A549 (cell line): Measurements from ENCODE around the gene STAMBP. TPM values are rescaled to one million over a fixed set of nuclear protein-coding genes. Genes with fewer than 3 reads are reported as not detected.

Experiments
- ATAC-seq, 2 experiments: fragments of 200-7000 bp in 1 of 2; fragments of >200 bp in 1 of 2; cut with Nextera tagmentation in 1 of 2; cut with Tn5 transposase in 1 of 2; 3 replicates each; pipeline versions ENCODE4 v1.8.0 to v1.9.1; 2018 to 2020; ENCODE audit warnings: mild to moderate bottlenecking in 1 of 2, moderate library complexity in 1 of 2
- CTCF ChIA-PET: fragments of 300-600 bp; sonication (Branson Sonifier 250); formaldehyde crosslinking; extraction: SDS; loops from one replicate; lab custom pipeline; 2021; ENCODE audit warnings: antibody characterized with exemption, inconsistent platforms; lab: Yijun Ruan, JAX
- POLR2A ChIA-PET: fragments of 350-600 bp; formaldehyde crosslinking; extraction: SDS; loops from one replicate; lab custom pipeline; 2021; ENCODE audit warnings: antibody characterized with exemption, inconsistent platforms; lab: Yijun Ruan, JAX
- DNase-seq, 2 experiments: peaks; one replicate each; pipeline versions ENCODE4 v3.0.0 to v3.0.0-alpha.2; 2011 to 2016; ENCODE audit warnings: low read depth in 1 of 2, low spot score in 1 of 2
- FAIRE-seq: peaks from 2 replicates; lab custom pipeline; 2011; peaks lifted over from hg19 to GRCh38; lab: Jason Lieb, UNC
- H3K27ac ChIP-seq, 2 experiments: fragments of >200 bp; sonication (Bioruptor Twin); formaldehyde crosslinking; 3 replicates each; pipeline ENCODE4 v1.5.1; 2016 to 2017
- H3K4me1 ChIP-seq: fragments of >200 bp; sonication (Bioruptor Twin); formaldehyde crosslinking; 3 replicates; pipeline ENCODE4 v1.6.1; 2016
- H3K4me2 ChIP-seq: fragments of >200 bp; sonication (Bioruptor Twin); formaldehyde crosslinking; 3 replicates; pipeline ENCODE4 v1.6.1; 2016
- H3K4me3 ChIP-seq: fragments of >200 bp; sonication (Bioruptor Twin); formaldehyde crosslinking; 3 replicates; pipeline ENCODE4 v1.5.1; 2016
- H3K9me3 ChIP-seq: fragments of >200 bp; sonication (Bioruptor Twin); formaldehyde crosslinking; 3 replicates; pipeline ENCODE4 v1.6.1; 2016
- BHLHE40 ChIP-seq: IDR thresholded peaks from 2 replicates; pipeline ENCODE4 v1.6.1; 2012; ENCODE audit warnings: low read depth, low read length, inconsistent platforms
- CEBPB ChIP-seq, 2 experiments: fragments of >200 bp in 1 of 2; sonication (Bioruptor Twin) in 1 of 2; formaldehyde crosslinking in 1 of 2; IDR thresholded peaks; 2 replicates each; pipeline ENCODE4 v1.6.1; 2012 to 2016
- EHMT2 ChIP-seq: fragments of 200-600 bp; sonication (generic); IDR thresholded peaks from 2 replicates; pipeline ENCODE4 v1.6.1; 2016; ENCODE audit warnings: antibody characterized with exemption, low read depth, mild to moderate bottlenecking, moderate library complexity
- GATA3 ChIP-seq: IDR thresholded peaks from 2 replicates; pipeline ENCODE4 v1.6.1; 2012; ENCODE audit warnings: borderline replicate concordance
- HOXB13 ChIP-seq: fragments of 250-450 bp; sonication (Bioruptor Pico); IDR thresholded peaks from 2 replicates; pipeline ENCODE4 v1.5.0; 2020; ENCODE audit warnings: low read depth, mild to moderate bottlenecking, moderate library complexity
- MAZ ChIP-seq: fragments of 150-350 bp; IDR thresholded peaks from 2 replicates; pipeline ENCODE4 v1.6.1; 2014; ENCODE audit warnings: antibody characterized with exemption, low read depth, low read length, borderline replicate concordance
- MYC ChIP-seq: IDR thresholded peaks from 2 replicates; pipeline ENCODE4 v1.6.1; 2012; ENCODE audit warnings: mild to moderate bottlenecking, inconsistent platforms, low read length, improper control_type of control experiment, borderline replicate concordance
- NFE2L2 ChIP-seq: fragments of 150-350 bp; conservative IDR thresholded peaks from 2 replicates; pipeline ENCODE4 v1.6.1; 2014; ENCODE audit warnings: low read length
- PHF8 ChIP-seq: fragments of 200-600 bp; sonication (generic); IDR thresholded peaks from 2 replicates; pipeline ENCODE4 v1.6.1; 2016; ENCODE audit warnings: low read depth, mild to moderate bottlenecking, antibody characterized with exemption, moderate library complexity, borderline replicate concordance
- RAD21 ChIP-seq, 2 experiments: fragments of >200 bp in 1 of 2; sonication (Bioruptor Twin) in 1 of 2; formaldehyde crosslinking in 1 of 2; IDR thresholded peaks in 1 of 2; conservative IDR thresholded peaks in 1 of 2; 2 replicates in 1 of 2; 3 replicates in 1 of 2; pipeline ENCODE4 v1.6.1; 2012 to 2018; ENCODE audit warnings: inconsistent platforms in 1 of 2
- RARB ChIP-seq: fragments of 250-450 bp; sonication (Bioruptor Pico); IDR thresholded peaks from 2 replicates; pipeline ENCODE4 v1.8.0; 2021; ENCODE audit warnings: mild to moderate bottlenecking, moderate library complexity
- WGBS: methylation state at CpG from one replicate; pipeline ENCODE4 v1.1.6; 2017; ENCODE audit errors: missing lambda C conversion rate; 5-methylcytosine and 5-hydroxymethylcytosine counted together
- polyA plus RNA-seq, 4 experiments: library from polyadenylated mRNA; depleted of rRNA in 3 of 4; stranded (reverse); fragments of >200 nt; fragmentation: RNase III in 1 of 4; extraction: RNeasy Plus Mini Kit Qiagen cat#74134 plus additional on column Dnase treatment in 1 of 4; gene quantifications; 2 replicates in 3 of 4; 3 replicates in 1 of 4; pipeline ENCODE4 v1.2.3, GENCODE V29; 2011 to 2017
- TF ChIP-seq, protein P1 (sequence below): IDR thresholded peaks from 2 replicates; pipeline ENCODE4 v1.6.1; 2012; ENCODE audit warnings: low read depth, borderline replicate concordance
- TF ChIP-seq, protein P2 (sequence below): fragments of 200-600 bp; sonication (generic); IDR thresholded peaks from 2 replicates; pipeline ENCODE4 v1.6.1; 2016; ENCODE audit warnings: antibody characterized with exemption, mild to moderate bottlenecking, moderate library complexity
- TF ChIP-seq, protein P3 (sequence below): fragments of >200 bp; sonication (Bioruptor Twin); formaldehyde crosslinking; IDR thresholded peaks from 3 replicates; pipeline ENCODE4 v1.5.1; 2016
- TF ChIP-seq, protein P4 (sequence below): fragments of 150-350 bp; IDR thresholded peaks from 2 replicates; pipeline ENCODE4 v1.6.1; 2014; ENCODE audit warnings: low read depth, mild to moderate bottlenecking, low read length
- TF ChIP-seq, protein P5 (sequence below): fragments of >200 bp; sonication (Bioruptor Twin); formaldehyde crosslinking; IDR thresholded peaks from 2 replicates; pipeline ENCODE4 v1.6.1; 2016

Gene STAMBP
- polyA plus RNA-seq, 2 of the 4 experiments (the other 2 are of a cell fraction) = 44.4 to 96.3 TPM

DNA sequence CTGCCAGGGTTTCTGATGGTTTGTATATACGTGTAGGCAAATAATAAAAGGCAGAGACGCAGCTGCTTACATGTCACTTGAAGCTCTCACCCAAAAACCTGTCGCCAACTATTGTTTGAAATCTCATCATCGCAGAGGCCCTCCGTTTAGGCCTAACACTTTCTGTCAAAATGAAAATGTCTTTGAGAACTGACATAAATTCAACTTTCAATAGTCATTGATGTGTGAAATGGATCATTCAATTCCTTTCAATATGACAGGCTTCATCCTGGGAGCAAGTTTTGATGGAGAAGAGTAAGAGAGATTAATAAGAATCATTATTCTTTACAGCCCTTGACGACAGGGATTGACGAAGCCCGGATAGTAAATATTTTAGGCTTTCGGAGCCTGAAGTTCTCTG is 66.7 kb downstream of the STAMBP start (continued):
- TF ChIP-seq, protein P1, sequence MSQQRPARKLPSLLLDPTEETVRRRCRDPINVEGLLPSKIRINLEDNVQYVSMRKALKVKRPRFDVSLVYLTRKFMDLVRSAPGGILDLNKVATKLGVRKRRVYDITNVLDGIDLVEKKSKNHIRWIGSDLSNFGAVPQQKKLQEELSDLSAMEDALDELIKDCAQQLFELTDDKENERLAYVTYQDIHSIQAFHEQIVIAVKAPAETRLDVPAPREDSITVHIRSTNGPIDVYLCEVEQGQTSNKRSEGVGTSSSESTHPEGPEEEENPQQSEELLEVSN = no peak
- no peak for TF ChIP-seq MYC
- TF ChIP-seq RAD21 (conservative IDR thresholded peaks at IDR 0.05 in 1 of 2, IDR thresholded peaks at IDR 0.05 in 1 of 2) = no peak
- TF ChIP-seq BHLHE40 = no peak

DNA sequence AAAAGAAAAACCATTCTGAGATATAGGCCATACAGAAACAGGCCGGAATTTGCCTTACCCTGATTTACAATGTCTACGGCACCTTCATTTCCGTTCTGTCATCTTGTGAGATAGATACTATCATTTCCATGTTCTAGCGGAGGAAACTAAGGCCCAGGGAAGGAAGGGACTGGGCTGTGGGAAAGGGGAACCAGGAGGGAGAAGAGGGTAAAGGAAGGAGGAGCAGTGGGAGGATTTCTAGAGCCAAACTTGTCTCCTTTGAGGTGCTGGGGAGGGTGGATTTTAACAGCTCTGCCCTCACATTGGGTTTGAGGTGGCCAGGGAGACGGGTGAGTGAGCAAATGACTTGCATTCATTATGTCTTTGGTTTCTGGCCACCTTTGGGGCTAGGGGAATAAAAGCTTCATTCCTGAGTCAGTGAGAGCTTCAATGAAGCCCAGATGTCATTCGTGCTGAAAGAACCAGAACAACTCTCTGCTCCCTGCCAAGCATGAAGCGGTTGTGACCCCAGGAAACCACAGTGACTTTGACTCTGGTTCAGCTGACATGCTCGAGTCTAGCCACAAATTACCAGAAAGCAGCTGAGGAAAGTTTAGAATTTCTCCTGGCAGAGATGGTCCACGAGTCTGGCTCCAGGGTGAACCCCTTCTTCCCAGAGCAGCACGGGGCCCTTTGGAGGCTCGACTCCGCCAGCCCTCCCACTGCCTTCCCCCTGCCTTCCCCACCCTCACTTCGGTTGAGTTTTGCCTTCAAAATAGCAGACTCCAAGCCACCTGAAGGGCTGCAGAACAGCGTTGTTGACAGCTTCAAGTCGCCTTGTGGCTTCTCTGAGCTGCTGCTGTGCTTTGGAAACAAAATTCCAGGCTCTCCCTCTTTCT is 67.8 kb downstream of the STAMBP start:
- CTCF ChIA-PET = interaction anchor here (0.6 to 0.8 kb wide), 2 partner anchors 72 to 304 kb away, joined by 3 read pairs; no protein-coding TSS in a partner anchor

DNA sequence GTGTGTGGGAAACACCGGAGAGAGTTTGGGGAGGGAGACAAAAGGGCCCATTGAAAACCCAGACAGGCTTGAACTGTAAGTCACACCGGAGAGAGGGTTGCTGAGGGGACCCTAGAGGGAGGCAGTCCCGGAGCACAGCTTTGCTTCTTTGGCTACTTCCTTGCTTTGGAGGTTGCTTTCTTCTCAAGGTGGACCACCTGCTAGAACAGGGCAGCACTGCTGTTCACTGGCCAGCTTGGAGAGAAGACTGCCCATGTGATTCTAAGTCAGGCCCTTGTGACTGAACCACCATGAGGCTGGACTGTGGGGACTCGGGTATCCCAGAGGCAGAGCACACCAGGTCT is 68.5 kb downstream of the STAMBP start:
- Histone ChIP-seq H3K4me2 (no peak overlapping the region), H3K4me3 (no peak overlapping the region), H3K9me3 (no peaks in the 10 kb centered on the region), H3K27ac (no peak overlapping the region), H3K4me1 (no peaks in the 10 kb centered on the region)
- DNase-seq = no peak
- WGBS = 77% methylated on average over 4 of the region's 4 CpGs
- peak in 1 of 2 experiments; percentile 19; a peak in 2 of 6 replicates for ATAC-seq
- FAIRE-seq = no peak
- CTCF ChIA-PET = interaction anchor here (0.8 kb wide), 1 partner anchor 73 kb away, joined by 3 read pairs; no protein-coding TSS in a partner anchor
- POLR2A ChIA-PET = no interaction called here
- TF ChIP-seq GATA3 (no peak), NFE2L2 (no peak), PHF8 (no peak), RARB (CRISPR knock-in tag) (no peak), MAZ (no peak)
- TF ChIP-seq, protein P2, sequence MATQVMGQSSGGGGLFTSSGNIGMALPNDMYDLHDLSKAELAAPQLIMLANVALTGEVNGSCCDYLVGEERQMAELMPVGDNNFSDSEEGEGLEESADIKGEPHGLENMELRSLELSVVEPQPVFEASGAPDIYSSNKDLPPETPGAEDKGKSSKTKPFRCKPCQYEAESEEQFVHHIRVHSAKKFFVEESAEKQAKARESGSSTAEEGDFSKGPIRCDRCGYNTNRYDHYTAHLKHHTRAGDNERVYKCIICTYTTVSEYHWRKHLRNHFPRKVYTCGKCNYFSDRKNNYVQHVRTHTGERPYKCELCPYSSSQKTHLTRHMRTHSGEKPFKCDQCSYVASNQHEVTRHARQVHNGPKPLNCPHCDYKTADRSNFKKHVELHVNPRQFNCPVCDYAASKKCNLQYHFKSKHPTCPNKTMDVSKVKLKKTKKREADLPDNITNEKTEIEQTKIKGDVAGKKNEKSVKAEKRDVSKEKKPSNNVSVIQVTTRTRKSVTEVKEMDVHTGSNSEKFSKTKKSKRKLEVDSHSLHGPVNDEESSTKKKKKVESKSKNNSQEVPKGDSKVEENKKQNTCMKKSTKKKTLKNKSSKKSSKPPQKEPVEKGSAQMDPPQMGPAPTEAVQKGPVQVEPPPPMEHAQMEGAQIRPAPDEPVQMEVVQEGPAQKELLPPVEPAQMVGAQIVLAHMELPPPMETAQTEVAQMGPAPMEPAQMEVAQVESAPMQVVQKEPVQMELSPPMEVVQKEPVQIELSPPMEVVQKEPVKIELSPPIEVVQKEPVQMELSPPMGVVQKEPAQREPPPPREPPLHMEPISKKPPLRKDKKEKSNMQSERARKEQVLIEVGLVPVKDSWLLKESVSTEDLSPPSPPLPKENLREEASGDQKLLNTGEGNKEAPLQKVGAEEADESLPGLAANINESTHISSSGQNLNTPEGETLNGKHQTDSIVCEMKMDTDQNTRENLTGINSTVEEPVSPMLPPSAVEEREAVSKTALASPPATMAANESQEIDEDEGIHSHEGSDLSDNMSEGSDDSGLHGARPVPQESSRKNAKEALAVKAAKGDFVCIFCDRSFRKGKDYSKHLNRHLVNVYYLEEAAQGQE = no peak
- TF ChIP-seq, protein P3, sequence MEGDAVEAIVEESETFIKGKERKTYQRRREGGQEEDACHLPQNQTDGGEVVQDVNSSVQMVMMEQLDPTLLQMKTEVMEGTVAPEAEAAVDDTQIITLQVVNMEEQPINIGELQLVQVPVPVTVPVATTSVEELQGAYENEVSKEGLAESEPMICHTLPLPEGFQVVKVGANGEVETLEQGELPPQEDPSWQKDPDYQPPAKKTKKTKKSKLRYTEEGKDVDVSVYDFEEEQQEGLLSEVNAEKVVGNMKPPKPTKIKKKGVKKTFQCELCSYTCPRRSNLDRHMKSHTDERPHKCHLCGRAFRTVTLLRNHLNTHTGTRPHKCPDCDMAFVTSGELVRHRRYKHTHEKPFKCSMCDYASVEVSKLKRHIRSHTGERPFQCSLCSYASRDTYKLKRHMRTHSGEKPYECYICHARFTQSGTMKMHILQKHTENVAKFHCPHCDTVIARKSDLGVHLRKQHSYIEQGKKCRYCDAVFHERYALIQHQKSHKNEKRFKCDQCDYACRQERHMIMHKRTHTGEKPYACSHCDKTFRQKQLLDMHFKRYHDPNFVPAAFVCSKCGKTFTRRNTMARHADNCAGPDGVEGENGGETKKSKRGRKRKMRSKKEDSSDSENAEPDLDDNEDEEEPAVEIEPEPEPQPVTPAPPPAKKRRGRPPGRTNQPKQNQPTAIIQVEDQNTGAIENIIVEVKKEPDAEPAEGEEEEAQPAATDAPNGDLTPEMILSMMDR = no peak
- TF ChIP-seq, all 56 proteins: peak for 0

More for the DNA sequence above, 67.8 kb downstream of the STAMBP start:
- no peak overlapping the region for H3K4me2 ChIP-seq
- no peak overlapping the region for H3K4me3 ChIP-seq
- TF ChIP-seq EHMT2 = no peak
- TF ChIP-seq, protein P4, sequence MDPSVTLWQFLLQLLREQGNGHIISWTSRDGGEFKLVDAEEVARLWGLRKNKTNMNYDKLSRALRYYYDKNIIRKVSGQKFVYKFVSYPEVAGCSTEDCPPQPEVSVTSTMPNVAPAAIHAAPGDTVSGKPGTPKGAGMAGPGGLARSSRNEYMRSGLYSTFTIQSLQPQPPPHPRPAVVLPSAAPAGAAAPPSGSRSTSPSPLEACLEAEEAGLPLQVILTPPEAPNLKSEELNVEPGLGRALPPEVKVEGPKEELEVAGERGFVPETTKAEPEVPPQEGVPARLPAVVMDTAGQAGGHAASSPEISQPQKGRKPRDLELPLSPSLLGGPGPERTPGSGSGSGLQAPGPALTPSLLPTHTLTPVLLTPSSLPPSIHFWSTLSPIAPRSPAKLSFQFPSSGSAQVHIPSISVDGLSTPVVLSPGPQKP = no peak
- TF ChIP-seq HOXB13 (CRISPR knock-in tag) = no peak
- TF ChIP-seq, protein P5, sequence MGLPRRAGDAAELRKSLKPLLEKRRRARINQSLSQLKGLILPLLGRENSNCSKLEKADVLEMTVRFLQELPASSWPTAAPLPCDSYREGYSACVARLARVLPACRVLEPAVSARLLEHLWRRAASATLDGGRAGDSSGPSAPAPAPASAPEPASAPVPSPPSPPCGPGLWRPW = no peak
- no peak for TF ChIP-seq CEBPB (IDR thresholded peaks at IDR 0.05)
- TF ChIP-seq, protein P1 = no peak
- no peaks in the 10 kb centered on the region for H3K4me1 ChIP-seq
- POLR2A ChIA-PET = no interaction called here
- DNase-seq (no peak), ATAC-seq (peak in 1 of 2 experiments; percentile 10; a peak in 1 of 6 replicates), FAIRE-seq (no peak)
- WGBS = 66% methylated on average over 14 of the region's 15 CpGs
- H3K27ac ChIP-seq = no peak overlapping the region
- no peaks in the 10 kb centered on the region for H3K9me3 ChIP-seq
